CD4-positive, alpha-beta T cell treated with Interleukin-12 subunit alpha and Interleukin-12 subunit beta, for 1 hour (primary cell): ENCODE results near the gene SMIM5.

Source experiments
- DNase-seq: peaks from one replicate; pipeline ENCODE4 v3.0.0-alpha.2; 2020

The SMIM5 gene

DNA sequence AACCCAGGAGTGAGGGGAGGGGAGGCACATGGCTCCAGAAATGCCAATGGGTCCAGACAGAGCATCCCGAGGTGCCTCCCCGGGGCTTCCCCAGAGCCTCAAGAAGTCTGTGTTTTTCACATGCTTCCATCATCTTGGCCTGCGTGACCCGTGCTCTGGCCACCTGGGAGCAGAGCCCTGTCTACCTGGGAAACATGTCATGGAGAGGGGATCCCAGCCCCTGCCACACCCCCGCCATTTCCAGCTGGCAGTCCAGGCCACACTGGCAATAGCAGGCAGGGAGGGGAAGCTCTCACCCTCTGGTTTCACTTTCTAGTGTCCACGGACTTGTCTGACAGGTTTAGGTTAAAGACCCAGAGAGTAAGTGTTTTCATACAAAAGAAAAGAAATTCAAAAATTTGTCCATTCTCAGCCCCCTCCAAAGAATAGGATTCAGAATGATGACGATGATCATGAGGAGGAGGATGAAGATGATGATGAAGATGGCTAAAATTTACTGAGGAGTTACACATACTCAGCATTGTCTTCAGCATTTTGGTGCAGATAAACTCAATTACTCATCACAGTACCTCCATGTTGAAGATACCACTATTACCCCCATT lies 9.0 kb downstream of the SMIM5 start:
- no peak for DNase-seq

DNA sequence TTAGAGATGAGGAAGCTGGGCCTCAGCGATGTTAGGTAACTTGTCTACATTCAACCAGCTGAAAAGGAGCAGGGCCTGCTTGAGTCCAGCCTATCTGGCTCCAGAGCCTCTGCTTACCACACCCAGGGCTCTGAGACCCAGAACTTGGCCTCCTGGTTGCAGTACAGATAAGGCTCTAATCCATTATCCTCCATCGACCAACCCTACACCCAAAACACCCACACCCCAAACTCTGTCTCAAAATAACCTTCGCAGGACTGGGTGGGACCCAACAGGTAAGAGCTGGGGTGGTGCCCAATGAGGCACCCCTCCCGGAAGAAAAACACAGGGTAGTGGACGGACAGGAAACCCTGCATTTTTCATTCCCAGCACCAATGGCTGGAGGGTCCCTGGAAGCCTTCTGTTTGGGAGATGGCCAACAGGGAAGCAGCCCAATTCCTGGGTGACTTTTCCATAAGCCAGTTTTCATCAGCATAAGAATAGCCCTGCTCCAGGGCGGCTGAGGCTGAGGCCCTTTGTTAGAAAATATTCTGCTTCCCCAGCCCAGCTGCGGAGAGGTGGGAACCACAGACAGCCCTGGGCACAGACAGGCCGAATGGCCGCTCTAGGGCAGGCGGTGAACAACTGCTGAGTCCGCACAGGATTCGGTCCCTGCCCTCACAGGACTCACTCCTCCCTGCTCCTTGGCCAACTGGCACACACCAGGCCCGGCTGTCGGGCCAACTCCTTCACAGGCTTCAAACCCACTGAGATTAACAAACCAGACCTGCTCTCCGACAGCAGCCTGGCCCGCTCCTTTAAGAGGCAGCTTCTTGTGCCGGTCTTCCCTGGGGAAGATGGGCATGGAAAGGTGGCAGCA lies 9.8 kb downstream of the SMIM5 start:
- no peak for DNase-seq

DNA sequence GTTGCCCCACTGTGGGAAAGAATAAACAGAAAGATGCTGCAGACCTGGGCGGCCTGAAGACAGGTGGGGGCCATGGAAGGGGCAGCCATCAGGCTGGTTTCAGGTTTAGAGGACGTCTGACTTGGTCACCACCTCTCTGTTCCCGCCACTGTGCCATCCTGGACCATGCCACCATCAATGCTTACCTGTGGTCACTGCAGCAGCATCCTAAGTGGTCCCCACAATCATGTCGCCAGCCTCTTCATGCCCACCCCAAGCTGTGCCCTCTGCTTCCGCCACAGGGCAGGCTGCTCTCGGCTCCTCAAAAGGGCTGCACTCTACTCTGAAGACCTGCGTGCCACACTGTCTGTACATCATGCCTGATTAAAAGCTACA lies 10.4 kb downstream of the SMIM5 start:
- DNase-seq: no peak

DNA sequence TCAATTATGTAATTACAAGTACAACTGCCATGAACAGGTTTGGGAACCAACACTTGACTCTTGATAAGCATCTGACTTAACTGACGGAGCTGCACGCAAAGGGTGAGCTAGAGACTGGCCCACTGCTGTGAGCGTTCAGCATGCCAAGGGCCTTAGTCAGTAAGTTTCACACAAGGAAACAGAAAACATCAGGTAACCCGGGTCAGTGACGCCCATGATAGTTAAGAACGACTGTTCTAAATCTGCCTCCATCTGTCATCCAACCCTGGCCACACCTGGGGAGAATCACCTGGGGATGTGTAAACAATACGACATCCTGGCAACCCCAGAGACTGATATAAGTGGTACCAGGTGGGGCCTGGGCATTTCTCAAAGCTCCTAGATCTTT lies 12.3 kb downstream of the SMIM5 start:
- DNase-seq: no peak

DNA sequence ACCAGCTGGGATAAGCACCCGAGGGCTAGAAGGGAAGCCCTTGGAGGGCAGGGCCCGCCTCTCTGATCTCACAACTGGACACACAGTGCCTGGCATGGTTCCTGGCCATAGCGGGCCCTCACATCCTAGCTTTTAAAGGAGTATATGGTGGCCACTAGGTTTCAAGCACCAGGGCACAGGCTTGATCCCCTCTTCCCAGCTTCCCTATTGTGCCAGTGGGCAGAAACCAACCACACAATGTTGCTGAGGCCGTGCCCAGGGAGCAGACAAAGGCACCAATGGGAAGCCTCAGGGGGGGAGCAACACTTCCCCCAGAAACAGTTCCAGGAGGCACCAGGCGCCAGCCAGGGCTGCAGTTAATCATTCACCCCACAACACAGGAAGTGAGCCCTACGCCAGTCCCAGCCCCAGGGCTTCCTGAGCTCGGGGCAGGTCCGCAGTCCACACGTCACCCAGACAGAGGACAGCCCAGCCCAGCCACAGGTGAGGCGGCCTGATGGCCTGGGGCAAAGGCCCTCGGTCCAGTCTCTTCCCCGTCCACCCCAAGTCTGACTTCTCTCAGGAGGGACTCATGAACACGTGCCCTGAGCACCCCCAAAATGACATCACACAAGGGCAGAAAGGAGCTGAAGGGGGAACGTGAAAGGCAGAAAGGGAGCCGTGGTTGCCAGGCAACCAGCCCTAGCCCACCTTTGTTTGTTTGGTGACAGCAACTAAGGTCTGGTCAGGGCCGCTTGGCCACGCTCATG lies 12.8 kb downstream of the SMIM5 start:
- DNase-seq: peak; percentile 12

DNA sequence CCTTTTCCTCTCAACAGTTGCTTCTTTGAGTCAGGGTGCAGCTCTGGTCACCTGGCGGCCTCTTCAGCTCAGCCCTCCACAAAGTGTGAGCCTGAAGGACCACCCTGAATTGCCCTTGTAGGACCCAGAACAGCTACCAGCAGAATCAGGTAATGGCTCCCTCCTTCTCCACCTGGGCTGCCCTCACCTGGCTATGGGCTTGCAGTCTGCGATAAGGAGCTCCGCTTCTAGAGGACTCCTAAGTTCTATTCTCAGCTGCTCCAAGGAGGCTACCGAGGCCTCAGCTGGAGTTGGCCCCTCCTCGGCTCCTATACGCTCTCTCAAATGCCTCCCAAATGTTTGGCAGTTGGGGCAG lies 13.4 kb downstream of the SMIM5 start:
- no peak for DNase-seq

DNA sequence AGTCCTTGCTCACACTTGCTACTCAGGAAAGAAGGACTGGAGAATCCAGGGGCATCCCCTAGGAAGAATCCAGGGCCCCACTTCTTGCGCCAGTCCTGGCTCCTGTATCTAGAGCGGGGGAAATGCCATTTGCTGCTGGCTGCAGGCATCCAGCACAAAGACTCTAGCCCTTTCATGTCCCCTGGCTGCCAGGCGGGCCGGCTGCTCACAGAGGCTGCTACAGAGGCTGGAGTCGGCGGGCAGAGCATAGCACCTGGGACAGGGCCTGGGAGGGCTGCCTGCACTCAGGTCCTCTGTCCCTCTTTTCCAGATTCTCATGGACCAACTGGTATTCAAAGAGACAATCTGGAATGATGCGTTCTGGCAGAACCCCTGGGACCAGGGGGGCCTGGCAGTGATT lies 13.8 kb downstream of the SMIM5 start:
- no peak for DNase-seq

DNA sequence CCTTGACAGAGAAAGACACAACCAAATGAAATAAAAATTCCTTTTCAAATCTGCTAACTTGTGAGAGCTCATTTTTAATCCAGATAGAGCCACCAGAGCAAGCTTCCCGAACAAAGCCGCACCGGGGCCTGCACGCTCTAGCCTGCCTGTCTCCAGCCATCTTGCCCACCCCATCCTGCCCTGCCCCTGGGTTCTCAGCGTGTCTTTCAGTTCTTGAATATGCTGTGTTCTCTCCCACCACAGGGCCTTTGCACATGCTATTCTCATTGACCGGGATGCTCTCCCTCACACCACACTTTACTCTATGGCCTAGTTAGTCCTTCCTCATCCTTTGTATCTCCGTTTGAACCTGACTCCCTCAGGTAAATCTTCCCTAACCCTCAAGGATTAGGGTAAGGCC lies 14.7 kb downstream of the SMIM5 start:
- DNase-seq: no peak

DNA sequence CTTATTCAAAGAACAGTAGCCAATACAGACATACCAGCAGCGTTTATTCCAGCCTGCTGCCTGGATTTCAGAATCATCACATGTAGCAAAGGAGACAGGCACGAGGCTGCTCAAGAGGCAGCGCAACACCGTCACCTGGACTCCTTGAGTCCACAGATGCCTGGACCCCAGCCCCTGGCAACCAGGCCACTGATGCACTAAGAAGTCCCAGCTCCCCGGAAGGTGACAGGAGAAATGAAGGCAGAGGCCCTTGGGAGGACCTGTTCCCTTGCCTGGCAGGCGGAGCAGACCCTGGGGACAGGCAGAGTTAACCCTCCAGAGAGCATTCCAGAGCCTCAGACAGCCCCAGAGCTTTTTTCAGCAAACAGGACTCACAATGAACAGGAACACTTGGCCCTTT lies 16.5 kb downstream of the SMIM5 start:
- DNase-seq: no peak

DNA sequence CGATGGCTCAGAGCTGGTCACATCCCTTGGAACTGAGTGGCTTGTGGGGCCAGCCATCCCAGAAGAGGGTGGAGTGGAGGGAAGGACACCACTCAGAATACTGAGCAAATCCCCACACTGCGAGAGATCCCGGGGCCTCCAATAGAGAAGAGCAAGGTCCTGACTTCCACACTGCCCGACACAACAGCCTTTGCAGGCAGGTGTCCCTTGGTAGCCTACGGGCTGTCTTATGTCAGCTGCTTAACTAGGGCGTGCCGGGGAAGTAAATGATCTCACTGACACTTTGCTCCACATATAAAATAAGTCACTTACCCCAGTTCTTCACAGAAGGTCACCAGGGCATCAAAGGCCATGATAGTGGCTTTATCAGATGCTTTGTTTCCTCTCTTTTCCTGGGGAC lies 17.6 kb downstream of the SMIM5 start:
- no peak for DNase-seq

DNA sequence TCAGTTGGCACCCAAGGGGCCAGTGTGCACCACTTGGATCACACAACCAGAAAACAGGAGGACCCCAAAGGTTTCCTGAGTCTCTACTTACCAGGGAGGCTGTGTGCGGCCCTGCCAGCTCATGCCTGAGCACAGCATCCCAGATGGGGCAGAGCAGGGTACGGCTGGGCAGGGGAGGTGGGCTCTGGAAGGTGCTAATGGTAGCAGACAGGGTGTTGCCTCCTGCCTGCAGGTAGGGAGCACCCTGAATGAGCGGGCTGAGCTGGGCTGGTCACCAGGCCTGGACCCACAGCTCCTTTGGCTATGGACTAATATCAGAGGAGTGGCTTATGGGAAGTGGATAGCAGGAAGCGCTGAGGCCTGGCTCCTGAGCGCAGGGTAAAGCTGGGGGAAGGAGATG lies 19.1 kb downstream of the SMIM5 start:
- no peak for DNase-seq

DNA sequence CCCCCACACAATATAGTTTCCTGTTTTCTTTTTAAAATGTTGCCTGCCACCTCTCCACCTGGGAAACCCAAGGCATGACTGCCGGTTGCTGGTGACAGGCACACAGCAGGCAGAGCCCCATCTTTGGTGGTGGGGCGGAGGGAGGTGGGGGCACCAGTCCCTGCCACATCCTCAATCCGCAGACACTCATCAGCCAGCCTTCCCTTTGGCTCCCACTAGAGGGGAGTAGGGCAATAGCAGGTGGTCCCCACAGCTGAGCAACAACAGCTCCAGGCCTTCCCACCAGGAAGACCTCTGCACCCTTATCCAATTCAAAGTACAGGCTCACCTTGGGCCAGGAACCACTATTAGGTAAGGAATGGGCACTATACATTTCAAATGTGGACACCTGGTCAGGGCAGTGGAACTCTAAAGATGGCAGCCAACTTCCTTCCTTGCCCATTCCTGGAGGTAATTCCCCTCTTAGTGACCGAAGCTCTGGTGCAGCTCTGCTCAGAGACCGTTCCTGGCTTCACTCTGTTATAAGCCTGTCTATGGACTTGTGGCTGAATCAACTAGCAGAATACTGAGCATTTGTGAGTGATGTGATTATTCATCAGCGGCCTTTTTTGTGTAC lies 19.8 kb downstream of the SMIM5 start:
- DNase-seq: peak; percentile 30

DNA sequence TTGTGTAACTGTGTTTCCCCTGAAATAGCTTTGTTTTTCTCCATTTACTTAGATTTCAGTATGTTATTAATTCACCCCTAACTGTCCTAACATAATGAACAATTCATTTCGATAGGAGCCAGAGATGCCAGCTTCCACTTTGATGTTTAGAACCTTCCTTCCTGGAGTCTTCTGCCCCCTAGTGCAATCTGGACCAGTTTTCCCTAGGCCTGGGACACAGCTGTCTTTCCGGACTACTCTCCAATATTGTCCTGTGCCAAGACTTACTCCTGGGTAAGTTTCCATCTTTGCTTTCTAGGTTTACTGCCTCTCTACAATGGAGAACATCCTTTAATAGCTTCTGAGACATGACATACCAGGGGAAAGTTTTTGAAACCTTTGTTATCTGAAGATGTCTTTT lies 20.9 kb downstream of the SMIM5 start:
- DNase-seq: no peak

DNA sequence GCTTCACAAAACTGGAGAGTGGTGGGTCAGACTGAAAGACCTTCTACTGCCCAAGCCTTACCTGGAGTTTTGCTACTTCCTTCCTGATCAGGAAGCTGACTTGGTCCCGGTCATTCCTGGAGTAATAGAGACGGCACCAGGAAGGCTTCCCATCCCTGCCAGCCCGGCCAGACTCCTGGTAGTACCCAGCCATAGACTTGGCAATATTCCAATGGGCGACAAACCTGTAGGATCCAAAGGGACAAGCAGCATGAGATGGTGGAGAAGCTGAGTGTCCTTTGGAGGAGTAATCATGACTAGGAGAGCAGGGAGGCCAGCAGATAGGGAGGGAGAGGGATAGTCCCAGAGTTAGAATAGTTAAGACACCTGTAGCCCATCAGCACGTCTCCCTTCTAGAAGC lies 25.0 kb downstream of the SMIM5 start:
- no peak for DNase-seq

DNA sequence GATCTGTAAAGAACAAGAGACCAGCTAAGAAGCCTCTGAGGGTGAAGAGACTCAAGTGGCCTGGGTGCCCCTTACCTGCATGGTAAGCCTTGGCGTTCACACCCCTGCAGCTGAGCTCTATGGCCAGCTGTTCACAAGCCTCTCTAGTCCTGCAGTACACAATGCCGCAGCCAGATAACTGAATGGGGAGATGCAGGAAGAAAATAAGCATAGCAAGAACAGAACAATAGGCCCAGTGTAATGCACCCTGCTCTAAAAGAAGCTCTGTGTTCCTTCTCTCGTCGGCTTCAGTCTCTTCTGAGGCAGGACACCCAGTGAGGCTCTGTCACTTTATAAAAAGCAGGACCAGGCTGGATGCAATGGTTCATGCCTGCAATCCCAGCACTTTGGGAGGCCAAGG lies 28.3 kb downstream of the SMIM5 start:
- DNase-seq: no peak

DNA sequence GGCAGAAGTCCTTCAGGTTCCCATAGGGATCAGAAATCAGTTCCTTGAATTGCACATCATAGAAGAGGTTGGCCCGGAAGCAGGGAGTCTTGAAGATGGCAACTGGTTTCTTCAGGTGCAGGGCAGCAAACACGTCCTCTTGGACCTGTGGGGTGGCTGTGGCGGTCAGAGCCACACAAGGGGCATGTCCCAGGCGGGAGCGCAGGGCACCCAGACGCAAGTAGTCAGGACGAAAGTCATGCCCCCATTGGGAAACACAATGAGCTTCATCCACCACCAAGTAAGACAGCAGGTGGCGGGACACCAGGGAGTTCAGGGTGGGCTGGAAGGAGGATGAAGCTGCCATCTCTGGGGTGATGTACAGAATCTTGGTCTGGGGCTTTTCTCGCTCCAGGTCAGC lies 29.3 kb downstream of the SMIM5 start:
- DNase-seq: no peak

DNA sequence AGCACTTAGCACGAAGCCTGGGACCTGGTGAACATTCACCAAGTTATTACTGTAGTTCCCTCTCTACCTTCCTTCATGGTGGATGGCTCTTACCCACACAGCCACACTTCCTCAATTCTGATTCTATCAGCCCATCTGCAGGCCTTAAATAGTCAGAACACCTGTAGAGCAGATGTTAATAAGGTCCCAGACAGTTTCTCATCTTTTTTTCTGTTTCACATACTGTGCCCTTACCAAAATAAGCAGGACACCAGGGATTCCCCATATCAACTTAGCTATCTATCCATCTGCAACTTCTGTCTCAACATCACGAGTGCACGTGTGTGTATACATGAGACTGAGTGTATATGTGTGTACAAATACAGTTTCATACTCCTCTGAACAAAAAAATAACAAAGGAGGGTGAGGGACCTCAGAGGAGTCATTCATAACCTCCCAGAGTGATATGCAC lies 30.9 kb downstream of the SMIM5 start:
- DNase-seq: no peak

DNA sequence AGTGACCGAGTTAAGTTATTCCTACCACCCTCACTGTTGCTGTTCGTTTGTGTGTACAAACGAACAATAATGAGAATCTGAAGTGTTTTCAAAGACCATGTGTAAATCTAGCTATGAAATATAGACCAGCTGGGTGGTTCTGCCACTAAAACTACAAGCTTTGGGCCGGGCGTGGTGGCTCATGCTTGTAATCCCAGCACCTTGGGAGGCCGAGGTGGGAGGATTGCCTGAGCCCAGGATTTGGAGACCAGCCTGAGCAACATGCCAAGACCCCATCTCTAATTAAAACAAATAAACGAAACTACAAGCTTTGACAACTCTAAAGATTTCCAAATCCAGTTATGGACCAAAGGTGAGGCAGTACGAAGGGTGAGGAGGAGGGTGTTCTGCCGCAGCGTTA lies 32.7 kb downstream of the SMIM5 start:
- DNase-seq: no peak

DNA sequence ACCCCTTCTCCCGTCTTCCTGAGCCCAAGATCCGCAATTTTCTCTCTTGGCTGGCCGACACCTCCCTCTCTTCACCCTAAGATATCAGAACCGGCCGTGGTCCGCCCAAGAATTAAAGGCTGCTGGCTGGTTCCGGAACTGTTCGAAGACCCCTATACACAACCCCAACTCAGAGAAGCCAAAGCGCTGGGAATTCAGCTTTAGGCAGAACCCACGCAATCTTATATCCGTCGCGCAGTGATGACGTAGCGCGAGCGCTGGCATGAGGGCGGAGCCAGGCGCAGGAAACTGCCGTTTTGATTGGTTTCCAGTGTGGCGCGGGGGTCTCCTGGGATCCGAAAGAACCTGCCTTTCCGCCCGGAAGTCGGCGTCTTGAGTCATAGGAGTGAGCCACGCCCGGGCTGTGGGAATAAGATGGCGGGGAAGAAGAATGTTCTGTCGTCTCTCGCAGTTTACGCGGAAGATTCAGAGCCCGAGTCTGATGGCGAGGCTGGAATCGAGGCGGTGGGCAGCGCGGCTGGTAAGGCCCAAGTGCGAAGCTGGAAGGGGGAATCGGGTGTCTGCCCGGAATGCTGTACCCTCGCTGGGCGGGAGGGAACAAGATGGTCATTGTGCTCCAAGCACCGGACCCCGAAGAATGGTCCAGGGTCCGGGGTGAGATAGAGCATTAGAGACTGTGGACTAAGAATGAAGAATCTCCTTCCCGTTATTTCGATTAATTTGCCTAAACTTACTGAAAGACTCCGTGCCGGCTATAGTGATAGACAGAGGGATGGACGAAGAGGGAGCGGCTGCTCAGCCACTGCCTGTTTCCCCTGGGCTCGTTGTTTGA lies 33.9 kb downstream of the SMIM5 start, which contains the start of the genes RECQL5 and SAP30BP:
RECQL5 (minus strand) TSS at position 196 of the 832 bp plus-strand sequence. CDS start 597 bp downstream, outside the sequence.
SAP30BP (plus strand) TSS at position 380 of the 832 bp plus-strand sequence; CDS start at position 415, 35 bp downstream.
- peak; percentile 97 for DNase-seq

DNA sequence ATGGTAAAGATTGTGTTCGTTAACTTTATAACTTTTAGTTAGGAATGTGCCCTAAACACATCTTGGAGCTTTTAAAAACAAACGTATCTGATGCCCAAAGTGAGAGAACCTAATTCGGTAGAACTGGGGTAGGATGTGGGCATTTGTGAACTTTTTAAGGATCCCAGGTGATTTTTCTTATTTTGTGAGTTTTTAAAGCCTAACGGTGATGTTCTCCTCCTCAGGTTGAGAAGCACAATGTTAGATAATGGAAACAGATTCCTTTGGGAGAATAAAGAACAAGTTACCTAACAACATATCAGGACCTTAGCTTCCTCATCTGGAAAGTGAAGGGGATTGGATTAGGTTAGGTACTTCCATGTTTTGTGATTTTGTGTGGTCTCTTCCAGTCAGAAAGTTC lies 34.6 kb downstream of the SMIM5 start:
- DNase-seq: no peak

DNA sequence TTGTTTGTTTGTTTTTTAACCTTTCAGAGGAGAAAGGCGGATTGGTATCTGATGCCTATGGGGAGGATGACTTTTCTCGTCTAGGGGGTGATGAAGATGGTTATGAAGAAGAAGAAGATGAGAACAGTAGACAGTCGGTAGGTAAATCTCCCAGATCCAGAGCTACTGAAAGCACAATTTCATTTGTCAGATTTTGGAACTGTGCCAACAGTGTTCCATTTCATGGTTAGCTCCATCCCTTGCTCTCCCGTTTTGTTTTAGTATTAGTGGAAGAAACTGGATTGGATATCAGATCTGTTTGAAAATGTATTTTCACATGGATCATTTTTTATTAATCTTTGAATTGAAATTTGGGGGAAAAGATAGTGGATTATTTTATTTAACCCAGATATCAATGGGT lies 35.3 kb downstream of the SMIM5 start:
- DNase-seq: no peak

DNA sequence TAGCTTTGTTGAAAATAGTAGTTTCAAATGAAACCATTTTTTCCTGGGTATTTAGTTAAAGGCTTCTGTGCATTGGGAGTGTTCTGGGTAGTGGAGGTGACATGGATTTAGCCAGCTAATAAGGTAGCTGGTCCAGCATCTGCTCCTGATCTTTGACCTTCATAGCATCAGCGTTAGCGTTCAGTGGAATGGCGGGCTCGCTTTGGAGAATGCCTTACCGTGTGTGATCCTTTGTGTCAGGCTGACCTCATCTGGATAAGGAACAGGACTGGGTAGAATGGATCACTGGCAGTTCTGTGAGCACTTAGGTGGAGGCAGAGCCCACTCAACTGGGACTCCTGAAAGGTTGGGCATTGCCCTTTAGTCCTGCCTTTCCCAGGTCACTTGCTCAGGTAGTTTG lies 37.6 kb downstream of the SMIM5 start:
- no peak for DNase-seq
